GM13976 (cell line): ENCODE data around the gene PTPN3.

Experiments used
- DNase-seq: peaks from one replicate; pipeline ENCODE4 v3.0.0; 2012; ENCODE audit warnings: low spot score
- in situ Hi-C: fragments of 300-500 bp; cut with MboI; formaldehyde crosslinking; loops from one replicate; pipeline ENCODE4 v1.12.0; 2022; ENCODE audit warnings: low sequenced_read_pairs, mixed read lengths, inconsistent platforms; ENCODE audit not compliant: unreplicated experiment
- TF ChIP-seq, protein P1 (sequence below): IDR thresholded peaks from 2 replicates; pipeline ENCODE4 v1.5.1; 2012; ENCODE audit warnings: borderline replicate concordance, mild to moderate bottlenecking; ENCODE audit not compliant: insufficient read depth; ENCODE audit errors: extremely low read depth, missing control alignments, control extremely low read depth

Gene PTPN3

DNA sequence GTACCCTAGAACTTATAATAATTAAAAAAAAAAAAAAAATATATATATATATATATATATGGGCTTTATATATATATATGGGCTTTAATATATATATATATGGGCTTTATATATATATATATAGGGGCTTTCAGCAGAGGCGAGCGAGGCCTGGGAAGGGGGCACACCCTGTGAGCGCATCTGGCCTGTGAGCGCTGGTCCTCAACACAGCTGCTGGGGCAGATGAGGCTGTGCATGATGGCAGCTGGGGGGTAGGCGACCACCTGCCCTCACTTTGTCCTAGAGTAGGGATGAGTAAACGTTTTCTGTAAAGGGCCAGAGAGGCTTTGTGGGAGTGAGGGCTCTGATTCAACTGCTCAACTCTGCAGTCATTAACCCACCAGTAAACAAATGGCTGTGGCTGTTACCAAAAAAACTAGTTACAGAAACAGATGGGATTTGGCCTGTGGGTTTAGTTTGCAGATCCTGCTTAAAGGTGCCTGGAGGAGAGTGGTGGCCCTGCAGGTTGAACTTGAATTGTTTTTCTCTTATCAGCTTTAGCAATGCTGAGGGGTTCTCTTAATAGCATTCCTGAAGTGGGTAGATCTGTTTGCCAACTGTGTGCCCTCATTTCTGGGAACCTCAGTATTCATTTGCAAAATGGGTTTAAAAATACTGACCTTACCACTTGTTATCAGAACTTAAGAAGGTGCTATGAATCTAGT, 89.2 kb downstream of the PTPN3 start:
- in situ Hi-C loops, result loop anchor here (10.0 kb wide), 1 partner anchor 164 kb away; no protein-coding TSS in a partner anchor
- TF ChIP-seq, protein P1, sequence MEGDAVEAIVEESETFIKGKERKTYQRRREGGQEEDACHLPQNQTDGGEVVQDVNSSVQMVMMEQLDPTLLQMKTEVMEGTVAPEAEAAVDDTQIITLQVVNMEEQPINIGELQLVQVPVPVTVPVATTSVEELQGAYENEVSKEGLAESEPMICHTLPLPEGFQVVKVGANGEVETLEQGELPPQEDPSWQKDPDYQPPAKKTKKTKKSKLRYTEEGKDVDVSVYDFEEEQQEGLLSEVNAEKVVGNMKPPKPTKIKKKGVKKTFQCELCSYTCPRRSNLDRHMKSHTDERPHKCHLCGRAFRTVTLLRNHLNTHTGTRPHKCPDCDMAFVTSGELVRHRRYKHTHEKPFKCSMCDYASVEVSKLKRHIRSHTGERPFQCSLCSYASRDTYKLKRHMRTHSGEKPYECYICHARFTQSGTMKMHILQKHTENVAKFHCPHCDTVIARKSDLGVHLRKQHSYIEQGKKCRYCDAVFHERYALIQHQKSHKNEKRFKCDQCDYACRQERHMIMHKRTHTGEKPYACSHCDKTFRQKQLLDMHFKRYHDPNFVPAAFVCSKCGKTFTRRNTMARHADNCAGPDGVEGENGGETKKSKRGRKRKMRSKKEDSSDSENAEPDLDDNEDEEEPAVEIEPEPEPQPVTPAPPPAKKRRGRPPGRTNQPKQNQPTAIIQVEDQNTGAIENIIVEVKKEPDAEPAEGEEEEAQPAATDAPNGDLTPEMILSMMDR, result no peak
- no peak for DNase-seq

DNA sequence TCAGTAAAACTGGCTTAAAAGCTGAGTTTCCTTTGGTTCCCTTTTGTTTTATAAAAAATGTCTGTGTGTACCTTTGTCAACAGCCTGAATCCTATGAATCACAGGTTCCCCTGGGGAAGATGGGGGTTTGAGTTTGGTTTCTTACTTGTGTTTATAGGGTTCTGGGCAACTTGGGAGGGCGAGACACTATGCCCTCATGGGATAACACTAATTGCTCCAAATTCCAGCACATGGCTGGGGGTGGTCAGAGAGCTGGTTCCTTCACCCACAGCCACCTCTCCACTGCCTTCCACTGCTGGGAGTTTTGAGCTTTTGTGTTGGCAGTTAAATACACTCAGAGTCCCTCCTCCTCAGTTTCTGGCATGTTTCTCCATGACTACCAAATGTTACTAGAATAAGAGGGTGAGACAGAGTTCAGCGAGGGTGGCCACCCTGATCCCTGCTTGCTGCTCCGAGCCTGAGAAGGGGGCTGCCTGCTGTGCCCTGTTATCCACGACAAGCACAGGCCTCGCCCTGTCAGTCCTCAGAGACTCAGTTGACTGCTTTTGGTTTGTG, 94.3 kb downstream of the PTPN3 start:
- TF ChIP-seq, protein P1, result no peak
- DNase-seq, result no peak
- in situ Hi-C loops, result loop anchor here (10.0 kb wide), 1 partner anchor 159 kb away; no protein-coding TSS in a partner anchor

DNA sequence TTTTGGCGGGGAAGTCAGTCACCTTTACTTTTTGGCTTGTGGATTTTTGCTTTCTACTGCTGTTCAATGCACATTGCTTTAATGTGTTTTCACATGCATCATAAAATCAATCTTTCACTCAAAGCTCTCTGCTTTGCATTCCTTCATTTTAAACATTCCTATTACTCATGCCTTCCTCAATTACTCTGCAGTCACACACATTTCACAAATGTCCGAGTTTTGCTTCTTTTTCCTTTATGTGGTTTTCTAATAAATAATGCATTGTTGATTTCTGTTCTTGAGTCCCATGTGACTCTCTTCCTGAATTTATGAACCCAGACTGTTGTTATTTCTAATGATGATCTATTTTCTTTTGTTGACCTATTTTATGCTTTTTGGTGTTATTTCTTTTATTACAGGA, 95.0 kb downstream of the PTPN3 start:
- no peak for DNase-seq
- in situ Hi-C loops, result loop anchor here (10.0 kb wide), 1 partner anchor 158 kb away; no protein-coding TSS in a partner anchor
- TF ChIP-seq, protein P1, result no peak

DNA sequence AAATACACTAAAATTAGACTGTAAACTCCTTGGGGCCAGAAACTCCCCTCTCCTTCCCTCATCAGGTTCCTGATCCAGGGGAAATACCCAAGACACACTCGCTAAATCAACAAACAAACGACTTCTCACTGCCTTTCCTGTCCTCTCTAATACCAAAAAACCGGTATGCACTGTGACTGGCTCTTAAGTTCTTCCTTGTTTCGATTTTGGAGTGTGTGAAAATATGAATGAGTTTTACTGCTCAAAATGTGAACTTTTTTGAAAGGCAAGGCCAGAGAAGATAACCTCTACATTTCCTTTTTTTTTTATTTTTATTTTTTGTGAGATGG, 96.2 kb downstream of the PTPN3 start:
- DNase-seq, result no peak
- TF ChIP-seq, protein P1, result no peak
- in situ Hi-C loops, result loop anchor here (10.0 kb wide), 1 partner anchor 157 kb away; no protein-coding TSS in a partner anchor

DNA sequence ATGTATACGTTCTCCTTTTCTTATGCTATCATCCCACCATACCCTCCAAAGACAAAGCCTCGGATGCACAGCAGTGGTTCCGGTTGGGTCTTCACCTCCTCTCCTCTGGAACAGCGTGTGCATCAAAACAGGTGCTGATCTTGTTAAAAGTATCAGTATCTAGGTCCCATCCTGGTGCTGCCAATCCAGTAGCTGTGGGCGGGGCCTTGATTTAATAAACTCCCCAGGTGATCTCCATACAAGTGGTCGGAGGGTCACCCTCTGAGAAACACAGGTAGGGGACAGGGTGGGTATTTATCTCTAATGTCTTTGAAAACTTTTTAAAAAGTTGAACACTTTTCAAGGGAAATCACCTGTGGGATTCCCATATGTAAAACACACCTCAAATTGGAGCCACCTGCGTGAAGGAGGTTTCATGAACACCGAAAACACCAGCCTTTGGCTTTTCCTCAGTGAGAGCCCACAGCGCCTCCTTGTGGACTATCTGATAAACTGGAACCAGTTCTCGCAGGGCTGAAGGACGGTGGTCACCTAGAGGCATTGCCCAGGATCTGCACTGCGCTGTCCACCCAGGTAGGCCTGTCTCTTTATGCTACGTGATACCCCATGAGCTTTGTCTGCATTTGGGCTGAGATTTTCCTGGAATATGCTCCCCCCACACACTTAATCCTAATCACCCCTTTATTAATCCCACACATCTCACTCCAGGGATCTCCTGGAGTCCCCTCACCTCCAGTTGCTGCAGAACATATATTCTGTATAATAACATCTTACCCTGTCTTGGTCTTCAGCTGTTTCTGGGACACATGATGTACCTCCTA, 96.7 kb downstream of the PTPN3 start:
- TF ChIP-seq, protein P1, result peak; percentile 83
- DNase-seq, result peak; percentile 67
- in situ Hi-C loops, result loop anchor here (10.0 kb wide), 1 partner anchor 157 kb away; no protein-coding TSS in a partner anchor

DNA sequence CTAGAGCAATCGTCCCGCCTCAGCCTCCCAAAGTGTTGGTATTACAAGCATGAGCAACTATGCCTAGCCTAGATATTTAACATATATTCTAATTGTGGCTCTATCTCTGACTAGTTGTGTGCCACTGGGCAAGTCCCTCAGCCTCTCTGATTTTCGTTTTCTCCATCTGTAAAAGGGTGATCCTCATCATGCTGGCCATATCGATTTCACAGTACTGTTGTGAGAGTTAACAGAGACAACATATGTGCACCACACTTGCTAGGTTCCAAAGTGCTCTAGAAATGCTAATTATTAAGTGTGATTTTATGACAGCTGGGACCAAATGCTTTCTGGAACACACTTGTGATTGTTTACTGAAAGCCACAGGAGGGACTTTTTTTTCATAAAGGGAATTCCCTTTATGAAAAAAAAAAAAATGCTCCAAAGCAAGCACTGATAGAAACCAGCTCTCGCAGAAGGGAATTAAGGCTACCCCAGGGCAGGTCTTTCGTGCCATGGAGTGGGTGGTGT, 98.8 kb downstream of the PTPN3 start:
- DNase-seq, result peak; percentile 50
- TF ChIP-seq, protein P1, result no peak
- in situ Hi-C loops, result no loop called here
